ENCODE data around the gene FREM2. TPM values are rescaled to one million over a fixed set of nuclear protein-coding genes. Genes with fewer than 3 reads are reported as not detected.

FREM2 gene
- total and polyA plus RNA-seq, 9 of the 15 experiments (the other 6 are each of a cell fraction or from before 2014, with no cell fraction given), result under 0.01 to 0.02 TPM; not detected in 7

DNA sequence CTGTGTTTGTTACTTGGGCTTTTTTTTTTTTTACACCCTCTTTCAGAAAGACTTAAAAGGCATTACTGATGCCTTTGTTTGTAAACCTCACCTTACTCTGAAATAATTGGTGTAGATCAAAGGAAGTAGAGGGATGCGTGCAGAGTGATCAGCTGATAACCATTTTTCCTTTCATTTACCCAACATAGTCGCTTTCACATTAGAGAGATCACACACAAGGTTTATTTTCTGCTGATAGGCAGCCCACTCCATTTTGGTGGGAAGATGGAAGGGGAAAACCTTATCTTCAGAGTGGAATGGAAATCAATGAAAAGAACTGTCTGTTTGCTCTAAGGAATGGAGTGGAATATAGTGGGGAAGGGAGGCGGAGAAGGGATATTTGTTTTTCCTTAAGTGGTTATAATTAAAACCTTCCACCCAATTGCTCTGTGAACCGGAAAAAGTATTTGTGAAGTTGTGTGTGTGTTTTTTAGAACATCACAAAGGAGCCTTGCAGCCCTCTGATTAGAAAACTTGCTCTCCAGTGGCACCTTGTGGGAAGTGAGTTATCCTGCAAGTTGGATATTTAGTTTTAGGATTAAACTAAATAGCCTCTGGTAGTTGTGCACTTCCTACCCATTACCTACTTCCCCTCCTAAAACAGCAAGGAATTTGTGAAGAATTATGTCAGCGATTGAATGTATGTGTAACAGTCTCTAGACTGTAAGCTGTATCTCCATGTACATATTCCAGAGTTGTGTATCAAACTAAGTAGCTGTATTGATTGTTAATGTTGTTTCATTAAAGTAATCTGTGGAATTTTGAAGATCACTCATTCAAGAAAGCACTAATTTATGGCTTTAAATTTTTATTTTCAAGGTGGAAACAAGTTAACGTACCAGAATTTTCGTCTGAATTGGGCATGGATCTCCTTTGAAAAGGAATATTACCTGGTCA lies 76.8 kb downstream of the FREM2 start:
- Histone ChIP-seq H3K9ac (ENCODE audit: insufficient read depth in 1 of 2, low read depth in 2 of 2, low read length in 2 of 2) (no peak overlapping the region), H3K4me1 (replicated peaks in 1 of 2; ENCODE audit: control insufficient read depth in 2 of 2, insufficient read depth in 2 of 2, low read length in 2 of 2) (no peaks in the 10 kb centered on the region), H4K20me1 (replicated peaks; ENCODE audit: control insufficient read depth, insufficient read depth, low read length) (no peaks in the 10 kb centered on the region), H3K9me3 (replicated peaks; ENCODE audit: control insufficient read depth, insufficient read depth, low read depth, low read length) (no peaks in the 10 kb centered on the region), H3K4me3 (no peak overlapping the region), H3K9me1 (ENCODE audit: control insufficient read depth, insufficient read depth, low read length) (no peaks in the 10 kb centered on the region), H3K27ac (ENCODE audit: extremely low read depth, low read depth, low read length) (no peak overlapping the region), H3K36me3 (ENCODE audit: control insufficient read depth, insufficient read depth, low read length) (no peaks in the 10 kb centered on the region), H2AFZ (ENCODE audit: low read depth, low read length) (no peak overlapping the region), H3K79me2 (ENCODE audit: control insufficient read depth, insufficient read depth, low read length) (no peaks in the 10 kb centered on the region), H3K27me3 (ENCODE audit: control insufficient read depth in 2 of 2, insufficient read depth in 2 of 2, low read length in 2 of 2) (no peaks in the 10 kb centered on the region), H3K4me2 (ENCODE audit: insufficient read depth, low read length) (no peak overlapping the region)
- in situ Hi-C loops (cut with MboI), result no loop called here
- BruUV-seq (replicated peaks), result no TSS peak
- ATAC-seq (peak; percentile 83), DNase-seq (ENCODE audit: extremely low read depth in 1 of 4, low spot score in 3 of 4) (peak in 2 of 4 experiments; percentile 14 to 24), FAIRE-seq (no peak)
- POLR2A ChIA-PET, result no interaction called here
- 3% methylated on average over 7 of the region's 7 CpGs for WGBS (ENCODE audit: insufficient coverage, low coverage, missing lambda C conversion rate)
- TF ChIP-seq RAD21 (CRISPR knock-in tag; conservative IDR thresholded peaks at IDR 0.05 in 1 of 2, IDR thresholded peaks at IDR 0.05 in 1 of 2) (peak in 1 of 2 experiments; percentile 44; a peak in 2 of 4 replicates), SMC3 (conservative IDR thresholded peaks at IDR 0.05; ENCODE audit: insufficient read depth, low read depth, low read length) (peak; percentile 20; the same call in 1 of the 2 replicates), NRF1 (conservative IDR thresholded peaks at IDR 0.05 in 1 of 2, IDR thresholded peaks at IDR 0.05 in 1 of 2) (no peak)
- TF ChIP-seq, protein P1, sequence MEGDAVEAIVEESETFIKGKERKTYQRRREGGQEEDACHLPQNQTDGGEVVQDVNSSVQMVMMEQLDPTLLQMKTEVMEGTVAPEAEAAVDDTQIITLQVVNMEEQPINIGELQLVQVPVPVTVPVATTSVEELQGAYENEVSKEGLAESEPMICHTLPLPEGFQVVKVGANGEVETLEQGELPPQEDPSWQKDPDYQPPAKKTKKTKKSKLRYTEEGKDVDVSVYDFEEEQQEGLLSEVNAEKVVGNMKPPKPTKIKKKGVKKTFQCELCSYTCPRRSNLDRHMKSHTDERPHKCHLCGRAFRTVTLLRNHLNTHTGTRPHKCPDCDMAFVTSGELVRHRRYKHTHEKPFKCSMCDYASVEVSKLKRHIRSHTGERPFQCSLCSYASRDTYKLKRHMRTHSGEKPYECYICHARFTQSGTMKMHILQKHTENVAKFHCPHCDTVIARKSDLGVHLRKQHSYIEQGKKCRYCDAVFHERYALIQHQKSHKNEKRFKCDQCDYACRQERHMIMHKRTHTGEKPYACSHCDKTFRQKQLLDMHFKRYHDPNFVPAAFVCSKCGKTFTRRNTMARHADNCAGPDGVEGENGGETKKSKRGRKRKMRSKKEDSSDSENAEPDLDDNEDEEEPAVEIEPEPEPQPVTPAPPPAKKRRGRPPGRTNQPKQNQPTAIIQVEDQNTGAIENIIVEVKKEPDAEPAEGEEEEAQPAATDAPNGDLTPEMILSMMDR (IDR thresholded peaks at IDR 0.05 in 2 of 3, conservative IDR thresholded peaks at IDR 0.05 in 1 of 3; ENCODE audit: insufficient read depth in 2 of 3, low read depth in 1 of 3, low read length in 3 of 3), result peak; percentile 40 to 44 (median 41); a peak in 4 of 6 replicates
- intact Hi-C loops (cut with micrococcal nuclease), result loop anchor here (10.0 kb wide), 2 partner anchors 151 to 1659 kb away; partner anchors contain the start of gene CSNK1A1L
- CTCF ChIA-PET (ENCODE audit: low intra/inter-chr PET ratio), result no interaction called here
